ENCODE results near the gene ZNF354C. TPM values are rescaled to one million over a fixed set of nuclear protein-coding genes. Genes with fewer than 3 reads are reported as not detected.

ZNF354C gene
- total RNA-seq, 1 experiment from 2014 or later: 1.9 TPM

GRCh38 chr5:179123491-179124272 lies 63.5 kb downstream of the ZNF354C start:
- no peak for DNase-seq (ENCODE audit: low read depth, low spot score)
- in situ Hi-C loops (cut with HindIII; ENCODE audit: low pct_unique_long_range_greater_than_20kb, low sequenced_read_pairs): no loop called here

- in situ Hi-C loops (cut with HindIII; ENCODE audit: low pct_unique_long_range_greater_than_20kb, low sequenced_read_pairs): no loop called here
- DNase-seq (ENCODE audit: low read depth, low spot score): no peak
Observed at GRCh38 chr5:179124273-179124852, 64.2 kb downstream of the ZNF354C start.

GRCh38 chr5:179124853-179125788 lies 64.9 kb downstream of the ZNF354C start:
- no peak for DNase-seq (ENCODE audit: low read depth, low spot score)
- in situ Hi-C loops (cut with HindIII; ENCODE audit: low pct_unique_long_range_greater_than_20kb, low sequenced_read_pairs): no loop called here

- in situ Hi-C loops (cut with HindIII; ENCODE audit: low pct_unique_long_range_greater_than_20kb, low sequenced_read_pairs): no loop called here
- DNase-seq (ENCODE audit: low read depth, low spot score): no peak
Observed at GRCh38 chr5:179125789-179126505, 65.8 kb downstream of the ZNF354C start.

- DNase-seq (ENCODE audit: low read depth, low spot score): no peak
- in situ Hi-C loops (cut with HindIII; ENCODE audit: low pct_unique_long_range_greater_than_20kb, low sequenced_read_pairs): no loop called here
Observed at GRCh38 chr5:179126506-179126991, 66.4 kb downstream of the ZNF354C start.

- DNase-seq (ENCODE audit: low read depth, low spot score): no peak
- in situ Hi-C loops (cut with HindIII; ENCODE audit: low pct_unique_long_range_greater_than_20kb, low sequenced_read_pairs): no loop called here
Observed at GRCh38 chr5:179127136-179128040, 67.2 kb downstream of the ZNF354C start.

- in situ Hi-C loops (cut with HindIII; ENCODE audit: low pct_unique_long_range_greater_than_20kb, low sequenced_read_pairs): no loop called here
- DNase-seq (ENCODE audit: low read depth, low spot score): no peak
Observed at GRCh38 chr5:179128041-179128365, 67.8 kb downstream of the ZNF354C start.

- in situ Hi-C loops (cut with HindIII; ENCODE audit: low pct_unique_long_range_greater_than_20kb, low sequenced_read_pairs): no loop called here
- no peak for DNase-seq (ENCODE audit: low read depth, low spot score)
Observed at GRCh38 chr5:179128976-179129375, 68.8 kb downstream of the ZNF354C start.

- no peak for DNase-seq (ENCODE audit: low read depth, low spot score)
- in situ Hi-C loops (cut with HindIII; ENCODE audit: low pct_unique_long_range_greater_than_20kb, low sequenced_read_pairs): no loop called here
Observed at GRCh38 chr5:179129607-179130071, 69.5 kb downstream of the ZNF354C start.

- in situ Hi-C loops (cut with HindIII; ENCODE audit: low pct_unique_long_range_greater_than_20kb, low sequenced_read_pairs): no loop called here
- DNase-seq (ENCODE audit: low read depth, low spot score): no peak
Observed at GRCh38 chr5:179130101-179130681, 70.0 kb downstream of the ZNF354C start.

- DNase-seq (ENCODE audit: low read depth, low spot score): no peak
- in situ Hi-C loops (cut with HindIII; ENCODE audit: low pct_unique_long_range_greater_than_20kb, low sequenced_read_pairs): no loop called here
Observed at GRCh38 chr5:179131321-179131835, 71.2 kb downstream of the ZNF354C start.

- no peak for DNase-seq (ENCODE audit: low read depth, low spot score)
- in situ Hi-C loops (cut with HindIII; ENCODE audit: low pct_unique_long_range_greater_than_20kb, low sequenced_read_pairs): no loop called here
Observed at GRCh38 chr5:179131886-179132585, 71.9 kb downstream of the ZNF354C start.

GRCh38 chr5:179132586-179133355 lies 72.6 kb downstream of the ZNF354C start:
- in situ Hi-C loops (cut with HindIII; ENCODE audit: low pct_unique_long_range_greater_than_20kb, low sequenced_read_pairs): no loop called here
- DNase-seq (ENCODE audit: low read depth, low spot score): no peak

All from SK-MEL-5 (cell line).